ENCODE results near the gene SLC6A18.
A peak's percentile ranks its signal among the peaks of the same experiment; 100 is the strongest.
"Not testable (repeated sequence)": the region's sequence is repeated elsewhere in the genome, so short reads cannot be mapped to it uniquely, and the experiment has no call there.

Gene SLC6A18

GRCh38 chr5:1216918-1217295 lies 8.3 kb upstream of the SLC6A18 start:
- no peak for DNase-seq

DNA sequence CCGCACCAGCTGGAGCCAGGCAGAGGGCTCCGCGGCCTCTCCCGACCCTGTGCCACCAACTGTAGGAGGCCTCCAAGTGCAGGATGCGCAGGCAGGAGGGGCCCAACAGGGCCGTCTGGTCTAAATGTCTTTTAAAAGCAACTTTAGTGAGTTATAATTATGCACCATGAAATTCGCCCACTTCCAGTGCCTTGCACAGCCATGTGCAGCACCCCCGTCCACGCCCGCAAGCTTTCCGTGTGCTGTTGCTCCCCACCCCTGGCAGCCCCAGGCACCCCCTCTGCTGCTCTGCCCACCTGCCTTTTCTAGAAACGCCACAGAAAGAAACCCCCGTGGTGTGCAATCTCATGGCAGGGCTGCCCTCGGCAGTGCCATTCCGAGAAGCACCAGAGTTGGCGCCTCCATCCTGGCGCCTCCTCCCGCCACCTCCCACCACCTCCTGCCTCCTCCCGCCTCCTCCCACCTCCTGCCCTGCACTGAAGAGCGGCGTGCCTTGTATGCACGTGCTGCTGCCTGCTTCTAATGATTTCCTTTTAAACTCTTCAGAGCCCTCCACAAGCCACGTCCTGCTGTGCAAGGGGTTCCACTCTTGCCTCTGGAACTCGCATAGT lies 7.5 kb upstream of the SLC6A18 start:
- DNase-seq = peak; percentile 87

GRCh38 chr5:1218351-1219080 lies 6.7 kb upstream of the SLC6A18 start:
- no peak for DNase-seq

- no peak for DNase-seq
Measured at GRCh38 chr5:1219098-1219767, 5.9 kb upstream of the SLC6A18 start.

DNA sequence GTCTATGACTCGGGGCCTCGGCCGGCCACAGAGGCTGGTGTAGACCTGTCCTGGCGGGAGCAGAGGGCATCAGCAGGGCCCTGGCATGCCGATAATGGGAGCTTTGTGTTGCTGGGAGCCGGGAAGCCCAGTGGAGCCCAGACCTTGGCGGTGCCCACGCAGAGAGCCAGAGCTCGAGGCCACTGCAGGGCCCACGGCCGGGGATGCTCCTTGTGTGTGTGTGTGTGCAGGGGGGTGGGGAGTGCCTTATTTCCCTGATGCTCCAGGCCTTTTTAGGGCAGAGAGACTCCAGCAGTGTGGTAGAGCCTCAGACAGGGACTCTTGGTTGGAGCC lies 5.4 kb upstream of the SLC6A18 start:
- DNase-seq = no peak

DNA sequence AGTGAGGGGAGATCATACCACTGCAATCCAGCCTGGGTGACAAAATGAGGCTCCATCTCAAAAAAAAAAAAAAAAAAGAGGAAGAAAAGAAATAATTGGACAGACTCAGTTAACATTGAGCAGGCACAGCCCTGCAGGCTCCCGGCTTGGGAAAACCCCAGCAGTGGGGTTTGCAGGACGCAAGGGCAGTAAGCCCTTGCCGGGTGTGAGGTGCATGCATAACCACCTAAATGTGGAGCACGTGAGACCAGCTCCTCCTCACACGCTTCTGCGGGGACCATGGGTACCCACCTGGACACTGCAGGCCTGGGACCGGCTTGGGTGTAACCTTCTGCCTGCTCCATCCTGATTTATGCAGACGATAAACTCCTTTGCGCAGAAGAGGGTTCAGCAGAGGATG lies 4.8 kb upstream of the SLC6A18 start:
- DNase-seq = no peak

GRCh38 chr5:1220831-1221230 lies 4.3 kb upstream of the SLC6A18 start:
- DNase-seq = no peak

GRCh38 chr5:1221721-1222120 lies 3.5 kb upstream of the SLC6A18 start:
- DNase-seq = no peak

DNA sequence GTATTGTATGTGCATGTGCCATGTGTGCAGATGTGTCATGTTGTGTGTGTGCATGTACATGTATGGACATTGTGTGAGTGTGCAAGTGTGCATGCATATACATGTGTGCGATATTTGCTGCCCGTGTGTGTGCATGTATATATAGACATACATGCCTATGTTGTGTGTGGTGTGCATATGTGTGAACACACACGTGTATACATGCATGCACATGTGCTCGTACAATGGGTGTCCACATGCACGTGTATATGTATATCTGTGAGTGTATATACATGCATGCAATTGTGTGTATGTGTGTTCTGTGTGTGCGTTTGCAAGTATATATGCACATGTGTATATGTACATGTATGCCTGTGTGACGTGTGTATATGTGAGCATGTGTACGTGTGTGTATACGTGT lies 3.0 kb upstream of the SLC6A18 start:
- DNase-seq = no peak

DNA sequence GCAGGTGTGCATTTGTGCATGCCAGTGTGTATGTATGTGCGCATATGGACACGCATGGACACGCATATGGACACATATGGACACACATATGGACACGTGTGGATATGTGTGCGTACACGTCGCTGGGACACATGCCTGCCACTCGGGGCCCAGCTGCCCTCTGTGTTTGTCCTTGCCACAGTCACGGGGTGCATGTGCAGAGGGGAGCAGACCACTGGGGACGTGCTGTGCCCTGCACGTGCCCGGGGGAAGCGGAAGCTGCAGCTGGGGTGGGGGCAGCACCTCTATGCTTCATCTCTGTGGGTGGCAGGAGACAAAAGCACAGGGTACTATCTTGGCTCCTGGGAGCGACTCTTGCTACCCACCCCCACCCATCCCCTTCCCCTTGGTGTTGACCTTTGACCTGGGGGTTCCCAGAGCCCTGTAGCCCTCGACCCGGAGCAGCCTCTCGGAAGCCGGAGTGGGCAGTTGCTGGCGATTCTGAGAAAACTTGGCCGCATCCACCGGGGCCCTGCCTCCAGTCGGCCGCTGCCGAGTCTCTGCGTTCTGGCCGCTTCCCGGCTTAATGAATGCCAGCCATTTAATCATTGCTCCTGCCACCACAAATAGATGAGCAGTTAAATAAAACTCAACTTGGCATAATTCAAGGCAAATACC lies 2.4 kb upstream of the SLC6A18 start:
- no peak for DNase-seq

GRCh38 chr5:1223278-1223670 lies 1.9 kb upstream of the SLC6A18 start:
- no peak for DNase-seq

- DNase-seq = no peak
Measured at GRCh38 chr5:1224631-1225030, 550 bp upstream of the SLC6A18 start.

DNA sequence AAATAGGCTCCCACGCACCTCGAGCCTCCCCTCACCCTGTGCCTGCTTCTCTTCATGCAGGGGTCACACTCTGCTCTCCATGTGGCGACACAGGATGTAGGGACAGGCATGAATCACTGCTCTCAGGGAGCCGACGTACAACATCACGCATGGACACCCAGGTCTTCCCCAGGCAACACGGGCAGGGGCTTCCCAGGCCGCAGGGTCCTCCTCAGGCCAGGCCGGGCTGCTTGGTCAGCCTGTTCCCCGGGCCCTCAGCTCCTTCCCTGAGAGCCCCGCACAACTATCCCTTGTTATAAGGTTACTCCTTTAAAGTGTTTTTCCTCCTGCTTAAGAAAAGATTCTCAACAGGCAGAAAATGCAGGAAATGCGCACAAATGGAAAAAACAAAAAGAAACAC lies 1.1 kb downstream of the SLC6A18 start:
- no peak for DNase-seq

DNA sequence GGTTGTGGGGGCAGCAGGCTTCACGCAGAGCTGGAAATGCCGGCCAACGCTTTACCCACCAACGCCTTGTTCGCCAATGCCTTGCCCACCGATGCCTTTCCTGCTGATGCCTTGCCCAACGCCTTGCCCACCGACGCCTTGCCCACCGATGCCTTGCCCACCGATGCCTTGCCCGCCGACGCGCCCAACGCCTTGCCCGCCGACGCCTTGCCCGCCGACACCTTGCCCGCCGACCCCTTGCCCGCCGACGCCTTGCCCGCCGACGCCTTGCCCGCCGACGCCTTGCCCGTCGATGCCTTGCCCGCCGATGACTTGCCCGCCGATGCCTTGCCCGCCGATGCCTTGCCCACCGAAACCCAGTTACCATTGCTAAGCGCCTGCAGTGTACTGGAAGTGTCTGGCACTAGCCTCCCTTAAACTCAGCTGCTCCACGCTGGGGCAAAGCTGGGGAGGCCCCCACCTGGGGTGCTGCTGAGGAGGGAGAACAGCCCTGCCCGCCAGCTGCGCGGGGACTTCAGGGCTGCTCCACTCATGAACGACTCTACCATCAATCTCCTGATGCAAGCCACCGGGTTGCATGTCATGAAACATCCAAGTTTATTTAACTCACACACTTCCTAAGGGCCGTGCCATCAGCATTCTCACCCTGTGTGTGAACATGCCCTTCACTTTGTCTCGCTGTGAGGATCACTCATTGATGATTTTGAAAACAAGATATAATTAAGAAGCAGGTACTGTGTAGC lies 1.8 kb downstream of the SLC6A18 start:
- DNase-seq = no peak

GRCh38 chr5:1227667-1228066 lies 2.5 kb downstream of the SLC6A18 start:
- peak; percentile 98 for DNase-seq

- DNase-seq = peak; percentile 60
Measured at GRCh38 chr5:1228120-1228519, 2.9 kb downstream of the SLC6A18 start.

DNA sequence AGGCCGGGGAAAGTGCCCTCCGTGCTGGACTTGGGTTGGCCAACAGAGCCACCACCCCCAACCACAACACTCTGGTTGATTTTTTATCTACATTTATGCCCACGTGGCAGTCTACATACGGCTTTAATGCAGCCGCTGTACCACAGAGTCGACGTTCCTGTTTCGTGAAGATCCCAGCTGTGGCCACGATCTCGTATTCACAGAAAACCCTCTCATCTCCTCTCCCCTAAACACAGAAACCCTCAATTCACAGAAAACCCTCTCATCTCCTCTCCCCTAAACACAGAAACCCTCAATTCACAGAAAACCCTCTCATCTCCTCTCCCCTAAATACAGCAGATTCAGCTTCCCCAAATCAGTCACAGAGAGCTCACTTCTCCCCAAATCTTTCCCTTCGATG lies 3.8 kb downstream of the SLC6A18 start:
- DNase-seq = not testable (repeated sequence)

- no peak for DNase-seq
Measured at GRCh38 chr5:1229822-1230221, 4.6 kb downstream of the SLC6A18 start.

- DNase-seq = no peak
Measured at GRCh38 chr5:1230551-1230950, 5.4 kb downstream of the SLC6A18 start.

DNA sequence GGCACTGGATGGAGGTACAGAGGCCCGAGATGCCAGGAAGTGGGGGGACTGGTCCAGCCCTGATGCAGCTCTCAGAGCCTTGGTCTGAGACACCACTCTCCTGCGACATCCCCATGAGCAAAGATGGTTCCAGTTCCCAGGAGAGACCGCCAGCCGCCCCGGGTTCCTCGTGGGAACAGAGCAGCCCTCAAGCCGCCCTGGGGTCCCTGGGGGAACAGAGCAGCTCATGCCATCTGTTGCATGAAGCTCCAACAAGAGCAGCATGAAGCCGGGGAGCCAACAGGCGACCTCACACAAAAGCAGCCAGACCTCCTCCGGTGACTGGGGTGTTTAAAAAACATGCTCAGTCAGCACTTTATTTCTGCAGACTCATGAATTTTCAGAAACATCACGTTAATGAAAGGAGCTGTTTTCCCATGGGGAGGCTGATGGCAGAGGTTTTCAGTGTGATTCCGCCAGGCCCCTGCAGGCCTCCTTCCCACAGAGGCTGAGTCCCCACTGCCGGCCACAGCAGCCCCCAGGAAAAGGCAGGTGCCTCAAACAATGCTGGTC lies 6.2 kb downstream of the SLC6A18 start:
- DNase-seq = no peak

DNA sequence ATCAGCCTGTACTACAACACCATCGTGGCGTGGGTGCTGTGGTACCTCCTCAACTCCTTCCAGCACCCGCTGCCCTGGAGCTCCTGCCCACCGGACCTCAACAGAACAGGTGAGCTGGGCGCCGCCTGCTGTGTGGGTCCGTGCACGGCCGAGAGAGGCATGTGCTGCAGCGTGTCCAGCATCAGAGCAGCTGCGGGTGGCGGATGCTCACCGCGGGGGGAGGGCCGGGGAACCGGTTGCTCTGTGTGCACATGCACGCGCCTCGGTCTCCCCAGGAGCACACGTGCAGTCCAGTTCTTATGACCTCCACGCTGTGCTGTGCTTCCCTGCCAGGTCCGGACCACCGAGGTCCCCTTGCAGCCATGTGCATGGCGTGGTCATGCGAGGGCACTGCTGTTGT lies 7.6 kb downstream of the SLC6A18 start:
- DNase-seq = no peak

DNA sequence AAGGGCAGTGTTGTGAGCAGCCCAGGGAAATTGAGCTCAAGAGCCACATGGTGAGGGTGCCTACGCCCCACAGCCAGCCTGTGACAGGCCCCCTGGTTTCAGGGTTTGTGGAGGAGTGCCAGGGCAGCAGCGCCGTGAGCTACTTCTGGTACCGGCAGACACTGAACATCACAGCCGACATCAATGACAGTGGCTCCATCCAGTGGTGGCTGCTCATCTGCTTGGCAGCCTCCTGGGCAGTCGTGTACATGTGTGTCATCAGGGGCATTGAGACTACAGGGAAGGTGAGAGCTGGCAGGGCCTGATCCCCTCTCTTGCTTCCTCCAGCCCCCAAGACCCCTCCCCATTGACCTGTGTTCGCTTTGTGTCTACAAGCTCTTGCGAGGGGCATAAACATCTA lies 10.2 kb downstream of the SLC6A18 start:
- DNase-seq = no peak

GRCh38 chr5:1235838-1236237 lies 10.7 kb downstream of the SLC6A18 start:
- DNase-seq = no peak
